MM.1S (cell line): ENCODE data around the gene SLC29A3.

Source experiments
- DNase-seq: peaks from one replicate; pipeline ENCODE4 v3.0.0-alpha.2; 2015
- H2AFZ ChIP-seq: fragments of 300-600 bp; sonication (generic); 2 replicates; pipeline ENCODE4 v1.6.0; 2016; ENCODE audit warnings: antibody characterized with exemption, low read length
- H3F3A ChIP-seq: fragments of 300-600 bp; sonication (generic); 2 replicates; pipeline ENCODE4 v1.6.1; 2016; ENCODE audit warnings: mild to moderate bottlenecking, antibody characterized with exemption, low read length, moderate library complexity, mixed read lengths; ENCODE audit not compliant: insufficient read depth
- H3K27ac ChIP-seq: fragments of 300-600 bp; sonication (generic); 2 replicates; pipeline ENCODE4 v1.5.1; 2016; ENCODE audit warnings: mild to moderate bottlenecking, low read length
- H3K27me3 ChIP-seq: fragments of 300-600 bp; sonication (generic); replicated peaks from 2 replicates; pipeline ENCODE4 v1.6.0; 2016; ENCODE audit warnings: low read length; ENCODE audit not compliant: insufficient read depth
- H3K36me3 ChIP-seq: fragments of 300-600 bp; sonication (generic); replicated peaks from 2 replicates; pipeline ENCODE4 v1.6.1; 2016; ENCODE audit warnings: mild to moderate bottlenecking, low read length, mixed read lengths; ENCODE audit not compliant: insufficient read depth
- H3K4me1 ChIP-seq: fragments of 300-600 bp; sonication (generic); 2 replicates; pipeline ENCODE4 v1.6.1; 2016; ENCODE audit warnings: low read length, mixed read lengths
- H3K4me2 ChIP-seq: fragments of 300-600 bp; sonication (generic); 2 replicates; pipeline ENCODE4 v1.6.0; 2016; ENCODE audit warnings: low read depth, low read length
- H3K4me3 ChIP-seq: fragments of 300-600 bp; sonication (generic); 2 replicates; pipeline ENCODE4 v1.5.1; 2016; ENCODE audit warnings: low read length, mixed read lengths
- H3K79me2 ChIP-seq: fragments of 300-600 bp; sonication (generic); 2 replicates; pipeline ENCODE4 v1.6.1; 2016; ENCODE audit warnings: mixed run types, low read length, mixed read lengths
- H3K9ac ChIP-seq: fragments of 300-600 bp; sonication (generic); 2 replicates; pipeline ENCODE4 v1.6.1; 2016; ENCODE audit warnings: low read length, mixed read lengths
- H3K9me2 ChIP-seq: fragments of 300-600 bp; sonication (generic); replicated peaks from 2 replicates; pipeline ENCODE4 v1.6.1; 2016; ENCODE audit warnings: mild to moderate bottlenecking, low read length, mixed read lengths; ENCODE audit not compliant: insufficient read depth
- H3K9me3 ChIP-seq: fragments of 300-600 bp; sonication (generic); replicated peaks from 2 replicates; pipeline ENCODE4 v1.6.1; 2016; ENCODE audit warnings: mild to moderate bottlenecking, low read length, mixed read lengths; ENCODE audit not compliant: insufficient read depth
- H4K20me1 ChIP-seq: fragments of 300-600 bp; sonication (generic); 2 replicates; pipeline ENCODE4 v1.6.1; 2016; ENCODE audit warnings: mild to moderate bottlenecking, low read length, moderate library complexity, mixed read lengths; ENCODE audit not compliant: insufficient read depth
- EZH2 ChIP-seq: fragments of 300-600 bp; sonication (generic); optimal IDR thresholded peaks from 2 replicates; pipeline ENCODE3; 2017; ENCODE audit warnings: low read depth, mild to moderate bottlenecking, antibody characterized with exemption, low read length, mixed read lengths
- EZH2phosphoT487 ChIP-seq: fragments of 300-600 bp; sonication (generic); IDR thresholded peaks from 2 replicates; pipeline ENCODE4 v1.6.1; 2018; ENCODE audit warnings: antibody characterized with exemption, low read length
- TF ChIP-seq, protein P1 (sequence below): fragments of 300-600 bp; sonication (generic); IDR thresholded peaks from 2 replicates; pipeline ENCODE4 v1.5.1; 2016; ENCODE audit warnings: antibody characterized with exemption, low read length, mixed read lengths

SLC29A3 gene

DNA sequence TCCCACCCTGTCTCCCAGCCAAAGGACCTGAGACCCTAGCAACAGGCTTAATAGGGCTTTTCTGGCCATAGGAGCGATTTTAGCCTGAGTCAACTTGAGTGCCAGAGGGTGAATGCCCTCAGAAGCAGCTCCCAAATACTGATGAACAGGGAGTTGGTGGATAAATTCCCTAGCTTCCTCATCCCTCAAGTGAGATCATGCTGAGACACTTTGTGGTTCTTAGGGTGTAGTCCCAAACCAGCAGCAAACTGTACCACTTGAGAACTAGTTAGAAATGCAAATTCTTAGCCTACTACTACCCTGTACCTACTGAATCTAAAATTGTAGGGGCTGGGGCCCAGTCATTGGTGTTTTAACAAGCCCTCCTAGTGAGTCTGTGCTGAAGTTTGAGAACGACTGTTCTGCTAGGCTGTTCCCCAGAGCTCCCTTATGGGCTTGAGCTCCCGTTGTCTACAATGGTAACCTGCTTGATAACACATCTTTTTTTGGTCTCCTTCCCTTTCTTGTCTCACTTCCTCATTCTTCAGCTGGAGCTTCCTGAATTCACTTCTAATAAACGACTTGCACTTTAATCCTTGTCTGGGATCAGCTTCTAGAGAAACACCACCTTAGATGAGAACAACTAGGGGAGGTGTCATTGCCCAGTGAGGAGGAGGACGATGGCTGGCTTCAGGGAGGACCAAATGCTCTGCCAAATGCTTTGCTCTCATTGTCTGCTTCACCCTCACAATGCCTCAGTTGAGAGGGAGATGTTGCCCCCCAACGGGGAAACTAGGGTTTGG is 59.5 kb downstream of the SLC29A3 start:
- H3K4me2 ChIP-seq: no peak overlapping the region
- no peaks in the 10 kb centered on the region for H4K20me1 ChIP-seq
- DNase-seq: no peak
- H3K27me3 ChIP-seq: no peaks in the 10 kb centered on the region
- no peaks in the 10 kb centered on the region for H3K9me2 ChIP-seq
- peaks cover 23% of the 10 kb centered on the region for H3K4me1 ChIP-seq
- no peaks in the 10 kb centered on the region for H3K36me3 ChIP-seq
- no peak overlapping the region for H3K4me3 ChIP-seq
- H3K79me2 ChIP-seq: no peaks in the 10 kb centered on the region
- no peak for TF ChIP-seq EZH2
- no peak for TF ChIP-seq EZH2phosphoT487
- TF ChIP-seq, protein P1, sequence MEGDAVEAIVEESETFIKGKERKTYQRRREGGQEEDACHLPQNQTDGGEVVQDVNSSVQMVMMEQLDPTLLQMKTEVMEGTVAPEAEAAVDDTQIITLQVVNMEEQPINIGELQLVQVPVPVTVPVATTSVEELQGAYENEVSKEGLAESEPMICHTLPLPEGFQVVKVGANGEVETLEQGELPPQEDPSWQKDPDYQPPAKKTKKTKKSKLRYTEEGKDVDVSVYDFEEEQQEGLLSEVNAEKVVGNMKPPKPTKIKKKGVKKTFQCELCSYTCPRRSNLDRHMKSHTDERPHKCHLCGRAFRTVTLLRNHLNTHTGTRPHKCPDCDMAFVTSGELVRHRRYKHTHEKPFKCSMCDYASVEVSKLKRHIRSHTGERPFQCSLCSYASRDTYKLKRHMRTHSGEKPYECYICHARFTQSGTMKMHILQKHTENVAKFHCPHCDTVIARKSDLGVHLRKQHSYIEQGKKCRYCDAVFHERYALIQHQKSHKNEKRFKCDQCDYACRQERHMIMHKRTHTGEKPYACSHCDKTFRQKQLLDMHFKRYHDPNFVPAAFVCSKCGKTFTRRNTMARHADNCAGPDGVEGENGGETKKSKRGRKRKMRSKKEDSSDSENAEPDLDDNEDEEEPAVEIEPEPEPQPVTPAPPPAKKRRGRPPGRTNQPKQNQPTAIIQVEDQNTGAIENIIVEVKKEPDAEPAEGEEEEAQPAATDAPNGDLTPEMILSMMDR: no peak
- H3K9me3 ChIP-seq: no peaks in the 10 kb centered on the region
- no peak overlapping the region for H3K9ac ChIP-seq
- H3K27ac ChIP-seq: no peak overlapping the region
- H3F3A ChIP-seq: peaks cover 6% of the 10 kb centered on the region; the same call in 1 of the 2 replicates
- peak overlapping the region; percentile 32; the same call in 1 of the 2 replicates for H2AFZ ChIP-seq

DNA sequence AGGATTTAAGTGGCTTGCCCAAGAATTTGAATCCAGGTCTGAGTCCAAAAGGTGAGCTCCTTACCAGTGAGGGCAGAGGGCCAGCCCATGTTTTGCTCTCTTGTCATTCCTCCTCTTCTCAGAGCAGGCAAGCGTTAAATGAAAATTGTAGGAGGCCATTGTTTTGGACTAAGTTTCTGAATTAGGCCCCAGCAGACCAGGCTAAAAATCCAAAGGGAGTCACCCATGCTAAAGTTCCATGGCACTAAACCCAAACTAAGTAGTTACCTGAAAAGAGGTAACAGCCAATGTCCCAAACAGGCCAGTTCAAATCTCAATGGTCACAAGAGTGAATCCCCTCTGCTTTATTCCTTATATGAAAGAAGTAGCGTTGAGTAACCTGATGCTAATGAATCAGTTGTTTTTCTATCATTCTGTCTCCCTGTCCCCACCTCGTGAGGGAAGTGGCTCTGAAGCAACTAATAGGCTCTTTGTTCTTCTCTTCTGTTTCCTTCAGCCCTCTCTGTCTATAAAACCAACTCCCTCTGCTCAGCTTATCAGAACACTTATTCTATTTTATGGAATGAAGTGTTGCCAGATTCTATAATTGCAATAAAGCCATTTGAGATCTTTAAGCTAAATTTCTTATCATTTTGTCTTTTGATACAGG is 60.2 kb downstream of the SLC29A3 start:
- Histone ChIP-seq H3K4me1 (peaks cover 17% of the 10 kb centered on the region), H3K79me2 (no peaks in the 10 kb centered on the region), H3K4me3 (no peak overlapping the region), H3K36me3 (no peaks in the 10 kb centered on the region), H3K27ac (no peak overlapping the region), H3K9me3 (no peaks in the 10 kb centered on the region), H4K20me1 (no peaks in the 10 kb centered on the region), H3K9ac (no peak overlapping the region), H3F3A (peaks cover 3% of the 10 kb centered on the region; the same call in 1 of the 2 replicates), H3K9me2 (no peaks in the 10 kb centered on the region), H2AFZ (no peak overlapping the region), H3K4me2 (no peak overlapping the region), H3K27me3 (no peaks in the 10 kb centered on the region)
- TF ChIP-seq, protein P1: no peak
- TF ChIP-seq EZH2phosphoT487 (no peak), EZH2 (no peak)
- DNase-seq: no peak

DNA sequence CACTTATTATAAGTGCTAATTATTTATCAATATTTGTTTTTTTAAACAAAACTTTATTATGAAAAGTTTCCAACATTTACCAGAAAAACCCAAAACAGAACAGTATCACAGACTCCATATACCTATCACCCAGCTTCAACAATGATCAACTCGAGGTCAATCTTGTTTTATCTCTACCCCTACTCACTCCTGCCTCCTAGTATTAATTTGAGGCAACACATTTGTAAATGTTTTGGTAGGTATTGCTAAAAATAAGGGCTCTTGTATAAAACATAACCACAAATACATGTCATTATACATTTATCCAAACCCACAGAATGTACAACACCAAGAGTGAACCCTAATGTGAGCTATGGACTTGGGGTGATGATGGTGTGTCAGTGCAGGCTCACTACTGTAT is 61.8 kb downstream of the SLC29A3 start:
- Histone ChIP-seq H3K4me1 (peaks cover 17% of the 10 kb centered on the region), H3K36me3 (no peaks in the 10 kb centered on the region), H3K27ac (no peak overlapping the region), H3K9me2 (no peaks in the 10 kb centered on the region), H3K9me3 (no peaks in the 10 kb centered on the region), H2AFZ (no peak overlapping the region), H3K79me2 (no peaks in the 10 kb centered on the region), H3K4me2 (no peak overlapping the region), H4K20me1 (no peaks in the 10 kb centered on the region), H3K9ac (no peak overlapping the region), H3F3A (peaks cover 3% of the 10 kb centered on the region; the same call in 1 of the 2 replicates), H3K4me3 (no peak overlapping the region), H3K27me3 (no peaks in the 10 kb centered on the region)
- DNase-seq: no peak
- TF ChIP-seq EZH2phosphoT487 (no peak), EZH2 (no peak)
- TF ChIP-seq, protein P1: no peak
